Mucosa of stomach (tissue), 1 donor: ENCODE measurements around the gene EIF3D.

Source experiments
- H3K27me3 ChIP-seq: one replicate; pipeline ENCODE4 v1.7.0; 2013; ENCODE audit warnings: mild to moderate bottlenecking, low read length; ENCODE audit not compliant: control insufficient read depth, insufficient read depth
- H3K36me3 ChIP-seq: one replicate; pipeline ENCODE4 v1.7.0; 2013; ENCODE audit warnings: low read length; ENCODE audit not compliant: control insufficient read depth, insufficient read depth
- H3K4me1 ChIP-seq: one replicate; pipeline ENCODE4 v1.7.0; 2013; ENCODE audit warnings: mild to moderate bottlenecking, low read length; ENCODE audit not compliant: control insufficient read depth, insufficient read depth
- H3K4me3 ChIP-seq: one replicate; pipeline ENCODE4 v1.7.0; 2013; ENCODE audit warnings: low read length
- H3K9ac ChIP-seq: one replicate; pipeline ENCODE4 v1.7.0; 2013; ENCODE audit warnings: mild to moderate bottlenecking, low read length, moderate library complexity
- H3K9me3 ChIP-seq: one replicate; pipeline ENCODE4 v1.7.0; 2013; ENCODE audit warnings: mild to moderate bottlenecking, low read length, moderate library complexity; ENCODE audit not compliant: control insufficient read depth
- donor health status: Pancreatic carcinoma.

Gene EIF3D

DNA sequence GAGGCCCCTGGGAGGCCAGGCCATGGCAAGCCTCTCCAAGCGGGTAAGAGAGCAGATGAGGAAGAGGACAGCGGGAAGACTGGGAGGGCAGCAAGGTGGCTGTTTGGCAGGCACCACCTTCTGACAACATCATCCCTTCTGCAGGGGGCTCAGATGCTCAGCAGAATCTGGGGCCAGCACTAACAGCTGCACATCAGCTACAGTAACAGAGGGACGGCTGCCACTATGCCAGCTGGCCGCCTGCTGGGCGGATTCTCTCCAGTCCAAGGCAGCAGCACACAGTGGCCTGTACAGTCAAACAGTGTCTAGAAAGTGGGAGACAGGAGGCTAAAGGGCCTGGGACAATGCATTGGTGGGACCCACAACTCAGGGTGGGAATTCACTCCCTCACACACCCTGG lies 36.9 kb downstream of the EIF3D start:
- no peak overlapping the region for H3K4me3 ChIP-seq
- H3K27me3 ChIP-seq, result no peaks in the 10 kb centered on the region
- H3K36me3 ChIP-seq, result no peaks in the 10 kb centered on the region
- peaks cover 9% of the 10 kb centered on the region for H3K4me1 ChIP-seq
- H3K9ac ChIP-seq, result no peak overlapping the region
- H3K9me3 ChIP-seq, result no peaks in the 10 kb centered on the region

GRCh38 chr22:36491155-36491554 lies 37.8 kb downstream of the EIF3D start:
- Histone ChIP-seq H3K9ac (no peak overlapping the region), H3K9me3 (no peaks in the 10 kb centered on the region), H3K36me3 (no peaks in the 10 kb centered on the region), H3K4me1 (peaks cover 9% of the 10 kb centered on the region), H3K4me3 (no peak overlapping the region), H3K27me3 (no peaks in the 10 kb centered on the region)

DNA sequence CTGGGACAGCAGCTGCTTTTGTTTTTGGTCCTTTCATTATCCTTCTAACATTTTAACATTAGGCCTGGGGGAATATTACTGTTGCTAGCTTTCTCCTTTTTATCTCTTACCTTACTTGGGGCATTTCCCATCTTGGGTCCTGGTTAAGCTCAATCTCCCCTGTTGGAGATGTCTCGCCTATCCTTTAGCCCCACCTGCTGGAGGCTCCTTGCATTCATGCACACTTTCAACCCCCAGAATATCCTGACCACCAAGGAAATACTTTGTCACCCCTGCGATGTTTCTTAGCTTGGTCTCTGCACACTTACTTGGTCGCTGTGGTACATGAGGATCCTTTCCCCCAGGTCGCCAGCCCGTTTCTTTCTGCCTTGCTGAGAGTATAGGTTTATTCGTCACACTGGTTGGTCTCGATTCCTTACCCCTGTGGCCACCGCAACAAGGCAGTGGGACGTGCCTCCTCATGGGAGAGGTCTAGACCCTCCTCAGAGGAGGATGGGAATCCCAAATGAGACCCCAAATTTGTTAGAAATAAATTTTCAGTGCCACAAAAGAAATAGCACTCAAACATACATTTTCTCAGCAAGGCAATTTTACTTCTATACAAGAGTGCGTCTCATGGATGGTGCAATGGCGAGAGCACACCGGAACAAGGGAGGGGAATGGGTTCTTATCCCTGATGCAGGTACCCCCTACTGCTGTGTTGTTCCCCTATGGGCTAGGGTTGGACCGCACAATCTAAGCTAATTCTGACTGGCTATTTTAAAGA lies 42.2 kb downstream of the EIF3D start:
- no peaks in the 10 kb centered on the region for H3K27me3 ChIP-seq
- H3K9me3 ChIP-seq, result no peaks in the 10 kb centered on the region
- H3K4me1 ChIP-seq, result peaks cover 3% of the 10 kb centered on the region
- no peak overlapping the region for H3K9ac ChIP-seq
- no peak overlapping the region for H3K4me3 ChIP-seq
- H3K36me3 ChIP-seq, result no peaks in the 10 kb centered on the region

- H3K4me3 ChIP-seq, result peak within 1 kb of the TSS; percentile 52
- no peaks in the 10 kb centered on the region for H3K27me3 ChIP-seq
- peaks cover 4% of the 10 kb centered on the region for H3K36me3 ChIP-seq
- peaks cover 10% of the 10 kb centered on the region for H3K4me1 ChIP-seq
- peak within 1 kb of the TSS; percentile 90 for H3K9ac ChIP-seq
- no peaks in the 10 kb centered on the region for H3K9me3 ChIP-seq
These were observed 47.4 kb downstream of the EIF3D start, which contains the start of gene TXN2 for GRCh38 chr22:36481393-36482168. TXN2 (minus strand) TSS chr22:36481640; CDS start chr22:36480837, 803 bp downstream.

DNA sequence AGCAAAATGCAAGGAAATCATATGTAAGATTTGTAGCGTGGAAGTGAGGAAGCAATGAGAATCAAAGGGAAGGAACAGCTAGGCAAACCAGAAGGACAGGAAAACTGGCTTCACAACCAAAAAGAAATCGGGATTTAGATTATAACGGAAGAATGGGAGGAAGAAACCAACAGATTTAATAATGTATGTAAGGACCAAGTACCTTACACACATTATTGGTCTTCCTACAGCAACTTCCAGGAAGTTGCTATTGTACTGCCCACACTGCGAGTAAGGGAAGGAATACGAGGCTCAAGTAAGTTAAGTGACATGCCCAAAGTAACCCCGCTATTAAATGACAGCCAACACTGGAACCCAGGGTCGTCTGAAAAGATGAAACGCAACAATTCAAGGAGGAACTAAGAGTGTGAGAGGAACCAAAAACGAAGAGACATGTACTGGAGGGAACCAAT lies 48.0 kb downstream of the EIF3D start:
- H3K4me3 ChIP-seq, result peak overlapping the region; percentile 52
- peaks cover 7% of the 10 kb centered on the region for H3K36me3 ChIP-seq
- no peaks in the 10 kb centered on the region for H3K27me3 ChIP-seq
- H3K9me3 ChIP-seq, result no peaks in the 10 kb centered on the region
- peaks cover 10% of the 10 kb centered on the region for H3K4me1 ChIP-seq
- H3K9ac ChIP-seq, result peak overlapping the region; percentile 90

GRCh38 chr22:36478966-36479365 lies 50.0 kb downstream of the EIF3D start:
- no peak overlapping the region for H3K4me3 ChIP-seq
- H3K4me1 ChIP-seq, result peaks cover 10% of the 10 kb centered on the region
- no peak overlapping the region for H3K9ac ChIP-seq
- no peaks in the 10 kb centered on the region for H3K9me3 ChIP-seq
- H3K27me3 ChIP-seq, result no peaks in the 10 kb centered on the region
- peaks cover 23% of the 10 kb centered on the region for H3K36me3 ChIP-seq

DNA sequence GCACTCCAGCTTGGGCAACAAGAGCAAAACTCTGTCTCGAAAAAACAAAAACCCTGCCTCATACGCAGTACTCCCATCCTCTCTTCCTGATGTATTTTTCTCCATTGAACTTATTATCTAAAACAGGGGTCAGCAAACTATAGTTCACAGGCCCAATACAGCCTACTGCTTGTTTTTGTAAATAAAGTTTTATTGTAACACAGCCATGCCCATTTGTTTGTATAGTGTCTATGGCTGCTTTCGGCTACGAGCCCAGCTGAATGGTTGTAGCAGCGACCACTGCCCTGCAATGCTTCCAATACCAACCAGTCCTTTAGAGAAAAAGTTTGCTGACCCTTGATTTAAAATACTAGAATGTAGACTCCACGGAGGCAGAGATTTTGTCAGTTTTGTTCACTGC lies 53.6 kb downstream of the EIF3D start:
- H3K4me1 ChIP-seq, result peaks cover 4% of the 10 kb centered on the region
- H3K36me3 ChIP-seq, result peaks cover 23% of the 10 kb centered on the region
- H3K9me3 ChIP-seq, result no peaks in the 10 kb centered on the region
- H3K9ac ChIP-seq, result no peak overlapping the region
- no peaks in the 10 kb centered on the region for H3K27me3 ChIP-seq
- no peak overlapping the region for H3K4me3 ChIP-seq

DNA sequence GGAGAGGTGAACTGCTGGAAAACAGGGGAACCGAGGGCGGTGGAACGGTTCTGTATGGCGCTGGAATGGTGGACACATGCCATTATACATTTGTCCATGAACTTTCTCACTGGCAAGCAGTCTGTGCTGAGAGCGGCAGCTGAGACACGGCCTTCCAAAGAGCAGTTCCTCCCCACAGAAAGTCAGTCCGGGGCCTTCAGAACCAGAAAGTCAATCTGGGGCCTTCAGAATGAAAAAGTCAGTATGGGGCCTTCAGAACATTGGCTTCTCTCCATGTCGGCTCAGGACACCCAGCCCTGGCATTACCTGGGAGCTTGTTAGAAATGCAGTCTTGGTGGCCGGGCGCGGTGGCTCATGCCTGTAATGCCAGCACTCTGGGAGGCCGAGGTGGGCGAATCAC lies 56.3 kb downstream of the EIF3D start:
- Histone ChIP-seq H3K27me3 (no peaks in the 10 kb centered on the region), H3K9me3 (no peaks in the 10 kb centered on the region), H3K36me3 (peaks cover 28% of the 10 kb centered on the region), H3K4me1 (peaks cover 16% of the 10 kb centered on the region), H3K4me3 (no peak overlapping the region), H3K9ac (no peak overlapping the region)

DNA sequence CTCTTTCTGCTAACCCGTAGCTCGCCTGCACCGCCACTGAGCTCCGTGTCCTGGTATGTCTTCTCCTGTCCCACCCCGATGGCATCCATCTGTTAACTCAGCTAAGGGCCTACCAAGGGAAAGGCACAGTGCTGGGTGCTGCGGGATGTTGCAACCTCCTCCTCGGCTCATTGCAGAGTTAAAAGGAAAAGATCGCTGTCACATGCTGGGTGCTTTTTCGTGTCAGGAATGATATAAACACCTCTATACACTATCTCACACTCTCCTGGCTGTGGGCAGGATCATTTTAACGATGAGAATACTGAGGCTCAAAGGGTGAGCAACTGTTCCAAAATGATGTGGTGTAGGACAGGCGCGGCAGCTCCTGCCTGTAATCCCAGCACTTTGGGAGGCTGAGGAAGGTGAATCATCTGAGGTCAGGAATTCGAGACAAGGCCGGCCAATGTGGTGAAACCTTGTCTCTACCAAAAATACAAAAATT lies 57.6 kb downstream of the EIF3D start:
- H3K9ac ChIP-seq, result no peak overlapping the region
- no peaks in the 10 kb centered on the region for H3K9me3 ChIP-seq
- H3K27me3 ChIP-seq, result no peaks in the 10 kb centered on the region
- H3K36me3 ChIP-seq, result peaks cover 23% of the 10 kb centered on the region
- peaks cover 20% of the 10 kb centered on the region for H3K4me1 ChIP-seq
- no peak overlapping the region for H3K4me3 ChIP-seq

DNA sequence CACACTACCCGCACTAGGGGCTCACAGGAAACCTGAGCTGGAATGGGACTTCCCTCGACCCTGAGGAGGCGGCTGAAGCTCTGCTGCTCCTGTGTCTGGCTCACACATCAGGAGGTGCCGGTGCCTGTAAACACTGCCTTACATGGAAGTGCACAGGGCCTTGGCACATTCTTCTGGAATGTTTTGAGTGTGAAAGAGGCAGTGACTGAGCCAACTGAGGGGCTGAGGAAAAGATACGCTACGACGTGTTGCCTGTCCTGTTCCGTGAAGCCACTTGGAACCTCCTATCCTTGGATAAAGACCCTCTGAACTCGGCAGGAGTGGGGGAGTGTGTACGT lies 58.0 kb downstream of the EIF3D start:
- no peaks in the 10 kb centered on the region for H3K9me3 ChIP-seq
- H3K9ac ChIP-seq, result no peak overlapping the region
- H3K27me3 ChIP-seq, result no peaks in the 10 kb centered on the region
- H3K4me3 ChIP-seq, result no peak overlapping the region
- H3K36me3 ChIP-seq, result peaks cover 21% of the 10 kb centered on the region
- H3K4me1 ChIP-seq, result peaks cover 22% of the 10 kb centered on the region

GRCh38 chr22:36470162-36470993 lies 58.6 kb downstream of the EIF3D start:
- Histone ChIP-seq H3K4me1 (peaks cover 28% of the 10 kb centered on the region), H3K9ac (peak overlapping the region; percentile 56), H3K4me3 (no peak overlapping the region), H3K36me3 (peaks cover 15% of the 10 kb centered on the region), H3K27me3 (no peaks in the 10 kb centered on the region), H3K9me3 (no peaks in the 10 kb centered on the region)
